Stimulated activated naive CD8-positive, alpha-beta T cell treated with anti-CD3 and anti-CD28 coated beads, Interleukin-15, Interleukin-2, amounts not matched to agents 100 ng/mL and 50 ng/mL, for 24 hours (primary cell): ENCODE data around the gene MAP4K2.
A peak's percentile ranks its signal among the peaks of the same experiment; 100 is the strongest.
"Not testable (repeated sequence)": the region's sequence is repeated elsewhere in the genome, so short reads cannot be mapped to it uniquely, and the experiment has no call there.

ENCODE experiments used
- H3K27ac Mint-ChIP-seq: one replicate; pipeline ENCODE4 v1.8.0; 2021; ENCODE audit warnings: mild to moderate bottlenecking, mixed read lengths
- H3K27me3 Mint-ChIP-seq: one replicate; pipeline ENCODE4 v1.8.0; 2021; ENCODE audit warnings: mixed read lengths
- H3K36me3 Mint-ChIP-seq: one replicate; pipeline ENCODE4 v1.8.0; 2021; ENCODE audit warnings: low read depth, mixed read lengths
- H3K4me1 Mint-ChIP-seq: one replicate; pipeline ENCODE4 v1.8.0; 2021; ENCODE audit warnings: low read depth, mixed read lengths
- H3K4me3 Mint-ChIP-seq: one replicate; pipeline ENCODE4 v1.8.0; 2021; ENCODE audit warnings: mild to moderate bottlenecking, mixed read lengths
- H3K9me3 Mint-ChIP-seq: one replicate; pipeline ENCODE4 v1.8.0; 2021; ENCODE audit warnings: mixed read lengths

The MAP4K2 gene

GRCh38 chr11:64803158-64803845 is at the start of gene MAP4K2:
Gene MAP4K2 (minus strand): TSS chr11:64803214. CDS start chr11:64803149, 65 bp downstream.
- Mint-ChIP-seq H3K27me3 (no peaks in the 10 kb centered on the region), H3K9me3 (no peaks in the 10 kb centered on the region), H3K4me3 (peak within 1 kb of the TSS; percentile 87), H3K27ac (peak within 1 kb of the TSS; percentile 89), H3K36me3 (peaks cover 18% of the 10 kb centered on the region), H3K4me1 (peaks cover 37% of the 10 kb centered on the region)

- Mint-ChIP-seq H3K27me3 (no peaks in the 10 kb centered on the region), H3K27ac (peak overlapping the region; percentile 89), H3K4me3 (peak overlapping the region; percentile 55), H3K9me3 (no peaks in the 10 kb centered on the region), H3K36me3 (peaks cover 28% of the 10 kb centered on the region), H3K4me1 (peaks cover 96% of the 10 kb centered on the region)
Observed at GRCh38 chr11:64851831-64852351, 48.9 kb upstream of the MAP4K2 start.

GRCh38 chr11:64850979-64851567 is 48.1 kb upstream of the MAP4K2 start:
- Mint-ChIP-seq H3K4me1 (peaks cover 88% of the 10 kb centered on the region), H3K4me3 (peak overlapping the region; percentile 55), H3K9me3 (no peaks in the 10 kb centered on the region), H3K36me3 (peaks cover 21% of the 10 kb centered on the region), H3K27me3 (no peaks in the 10 kb centered on the region), H3K27ac (peak overlapping the region; percentile 89)

GRCh38 chr11:64849598-64850356 is 46.8 kb upstream of the MAP4K2 start:
- H3K4me3 Mint-ChIP-seq, result no peak overlapping the region
- no peaks in the 10 kb centered on the region for H3K27me3 Mint-ChIP-seq
- H3K9me3 Mint-ChIP-seq, result no peaks in the 10 kb centered on the region
- peaks cover 12% of the 10 kb centered on the region for H3K36me3 Mint-ChIP-seq
- H3K4me1 Mint-ChIP-seq, result peaks cover 82% of the 10 kb centered on the region
- peak overlapping the region; percentile 31 for H3K27ac Mint-ChIP-seq

- H3K9me3 Mint-ChIP-seq, result no peaks in the 10 kb centered on the region
- peaks cover 5% of the 10 kb centered on the region for H3K36me3 Mint-ChIP-seq
- H3K27ac Mint-ChIP-seq, result no peak overlapping the region
- peaks cover 75% of the 10 kb centered on the region for H3K4me1 Mint-ChIP-seq
- no peak overlapping the region for H3K4me3 Mint-ChIP-seq
- H3K27me3 Mint-ChIP-seq, result no peaks in the 10 kb centered on the region
Observed at GRCh38 chr11:64848826-64849597, 46.0 kb upstream of the MAP4K2 start.

GRCh38 chr11:64848214-64848825 is 45.3 kb upstream of the MAP4K2 start:
- peak overlapping the region; percentile 75 for H3K27ac Mint-ChIP-seq
- peaks cover 73% of the 10 kb centered on the region for H3K4me1 Mint-ChIP-seq
- H3K4me3 Mint-ChIP-seq, result no peak overlapping the region
- H3K9me3 Mint-ChIP-seq, result no peaks in the 10 kb centered on the region
- H3K27me3 Mint-ChIP-seq, result no peaks in the 10 kb centered on the region
- peaks cover 4% of the 10 kb centered on the region for H3K36me3 Mint-ChIP-seq

- Mint-ChIP-seq H3K27ac (no peak overlapping the region), H3K4me3 (no peak overlapping the region), H3K9me3 (no peaks in the 10 kb centered on the region)
Observed at GRCh38 chr11:64846998-64847666, 44.1 kb upstream of the MAP4K2 start.

GRCh38 chr11:64845776-64846129 is 42.7 kb upstream of the MAP4K2 start:
- H3K4me1 Mint-ChIP-seq, result peaks cover 51% of the 10 kb centered on the region
- H3K27me3 Mint-ChIP-seq, H3K36me3 Mint-ChIP-seq, H3K27ac Mint-ChIP-seq, H3K9me3 Mint-ChIP-seq: not testable (repeated sequence)
- H3K4me3 Mint-ChIP-seq, result peak overlapping the region; percentile 28

More at GRCh38 chr11:64846998-64847666, 44.1 kb upstream of the MAP4K2 start:
- Mint-ChIP-seq H3K36me3 (no peaks in the 10 kb centered on the region), H3K4me1 (peaks cover 65% of the 10 kb centered on the region), H3K27me3 (no peaks in the 10 kb centered on the region)

GRCh38 chr11:64845129-64845775 is 42.2 kb upstream of the MAP4K2 start:
- H3K36me3 Mint-ChIP-seq, result no peaks in the 10 kb centered on the region
- H3K9me3 Mint-ChIP-seq, result no peaks in the 10 kb centered on the region
- H3K4me3 Mint-ChIP-seq, result peak overlapping the region; percentile 28
- no peaks in the 10 kb centered on the region for H3K27me3 Mint-ChIP-seq
- peak overlapping the region; percentile 12 for H3K27ac Mint-ChIP-seq
- H3K4me1 Mint-ChIP-seq, result peaks cover 46% of the 10 kb centered on the region

GRCh38 chr11:64844330-64845128 is 41.5 kb upstream of the MAP4K2 start, which contains the start of gene CDC42BPG:
Gene CDC42BPG (minus strand): TSS chr11:64844653. CDS start chr11:64844569, 84 bp downstream.
- H3K27me3 Mint-ChIP-seq, result no peaks in the 10 kb centered on the region
- no peaks in the 10 kb centered on the region for H3K36me3 Mint-ChIP-seq
- peak within 1 kb of the TSS; percentile 12 for H3K27ac Mint-ChIP-seq
- peak within 1 kb of the TSS; percentile 79 for H3K4me3 Mint-ChIP-seq
- H3K9me3 Mint-ChIP-seq, result no peaks in the 10 kb centered on the region
- peaks cover 39% of the 10 kb centered on the region for H3K4me1 Mint-ChIP-seq

GRCh38 chr11:64843686-64844329 is 40.8 kb upstream of the MAP4K2 start:
- Mint-ChIP-seq H3K9me3 (no peaks in the 10 kb centered on the region), H3K36me3 (no peaks in the 10 kb centered on the region), H3K27ac (no peak overlapping the region), H3K4me3 (peak overlapping the region; percentile 79), H3K27me3 (no peaks in the 10 kb centered on the region), H3K4me1 (peaks cover 32% of the 10 kb centered on the region)

- no peaks in the 10 kb centered on the region for H3K27me3 Mint-ChIP-seq
- no peak overlapping the region for H3K27ac Mint-ChIP-seq
- H3K4me3 Mint-ChIP-seq, result peak overlapping the region; percentile 79
- peaks cover 24% of the 10 kb centered on the region for H3K4me1 Mint-ChIP-seq
- H3K9me3 Mint-ChIP-seq, result no peaks in the 10 kb centered on the region
- H3K36me3 Mint-ChIP-seq, result no peaks in the 10 kb centered on the region
Observed at GRCh38 chr11:64842851-64843685, 40.1 kb upstream of the MAP4K2 start.
